ENCODE results near the gene BAHCC1. TPM values are rescaled to one million over a fixed set of nuclear protein-coding genes. Genes with fewer than 3 reads are reported as not detected.

Gene BAHCC1
- total and polyA plus RNA-seq, 2 of the 8 experiments (the other 6 are each of a cell fraction or from before 2014, with no cell fraction given) = 0.26 to 0.58 TPM

DNA sequence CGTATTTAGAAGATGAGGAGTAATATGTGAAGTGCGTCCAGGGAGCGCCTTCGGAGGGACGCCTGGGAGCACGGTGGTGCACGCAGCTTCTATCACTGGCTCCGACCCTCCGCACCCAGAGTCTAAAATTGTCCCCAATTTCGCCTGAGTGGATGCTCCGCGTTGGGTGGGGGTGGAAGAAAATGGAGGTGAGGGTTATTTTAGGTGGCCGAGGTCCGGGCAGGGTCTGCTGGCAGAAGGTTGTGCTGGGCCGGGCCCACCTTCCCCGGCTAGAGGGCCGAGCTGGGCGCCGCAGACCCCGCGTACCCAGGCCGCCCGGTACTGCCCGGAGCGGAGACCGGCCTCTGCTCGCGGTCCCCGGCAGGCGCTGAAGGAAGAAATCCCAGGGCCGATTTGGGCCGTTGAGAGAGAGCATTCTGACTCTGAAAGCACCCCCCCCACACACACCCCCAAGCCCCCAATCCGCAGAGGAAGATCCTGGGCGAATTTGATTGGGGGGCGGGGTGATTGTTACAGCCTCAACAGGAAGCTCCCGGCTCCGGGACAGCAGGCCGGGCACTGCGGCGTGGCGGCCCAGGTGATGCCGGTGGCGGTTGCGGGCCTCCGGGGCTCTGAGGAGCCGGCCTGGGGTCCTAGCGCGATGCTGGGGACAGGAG is 3.0 kb downstream of the BAHCC1 start (continued):
- TF ChIP-seq EZH2 (IDR thresholded peaks at IDR 0.05; ENCODE audit: low read depth, low read length, severe bottlenecking) = peak; percentile 95

All from H1 (cell line).